ENCODE measurements around the gene ZFPM1.

DNA sequence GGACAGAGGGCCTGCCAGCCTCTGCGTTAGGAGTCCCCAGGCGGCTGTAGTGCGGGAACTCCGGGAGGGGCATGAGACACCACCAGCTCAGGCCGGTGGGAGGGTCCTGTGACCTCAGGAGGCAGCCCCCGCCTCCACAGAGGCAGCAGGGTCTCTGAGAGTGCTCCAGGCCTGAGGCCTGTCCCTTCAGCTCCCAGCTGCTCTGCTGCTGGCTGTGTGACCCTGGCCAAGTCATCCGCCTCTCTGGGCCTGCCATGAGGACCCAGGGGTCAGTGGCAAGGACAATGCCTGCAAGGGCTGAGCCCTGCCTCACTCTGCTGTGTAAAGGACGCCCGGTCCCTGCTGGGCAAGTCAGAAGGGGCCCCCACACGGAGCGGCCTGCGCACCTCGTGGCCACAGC is 27.1 kb upstream of the ZFPM1 start:
- TF ChIP-seq, protein P1, sequence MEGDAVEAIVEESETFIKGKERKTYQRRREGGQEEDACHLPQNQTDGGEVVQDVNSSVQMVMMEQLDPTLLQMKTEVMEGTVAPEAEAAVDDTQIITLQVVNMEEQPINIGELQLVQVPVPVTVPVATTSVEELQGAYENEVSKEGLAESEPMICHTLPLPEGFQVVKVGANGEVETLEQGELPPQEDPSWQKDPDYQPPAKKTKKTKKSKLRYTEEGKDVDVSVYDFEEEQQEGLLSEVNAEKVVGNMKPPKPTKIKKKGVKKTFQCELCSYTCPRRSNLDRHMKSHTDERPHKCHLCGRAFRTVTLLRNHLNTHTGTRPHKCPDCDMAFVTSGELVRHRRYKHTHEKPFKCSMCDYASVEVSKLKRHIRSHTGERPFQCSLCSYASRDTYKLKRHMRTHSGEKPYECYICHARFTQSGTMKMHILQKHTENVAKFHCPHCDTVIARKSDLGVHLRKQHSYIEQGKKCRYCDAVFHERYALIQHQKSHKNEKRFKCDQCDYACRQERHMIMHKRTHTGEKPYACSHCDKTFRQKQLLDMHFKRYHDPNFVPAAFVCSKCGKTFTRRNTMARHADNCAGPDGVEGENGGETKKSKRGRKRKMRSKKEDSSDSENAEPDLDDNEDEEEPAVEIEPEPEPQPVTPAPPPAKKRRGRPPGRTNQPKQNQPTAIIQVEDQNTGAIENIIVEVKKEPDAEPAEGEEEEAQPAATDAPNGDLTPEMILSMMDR (IDR thresholded peaks at IDR 0.05; ENCODE audit: control extremely low read depth in 1 of 3, insufficient read depth in 1 of 3, low read depth in 1 of 3, low read length in 3 of 3), result no peak
- no peak for TF ChIP-seq SIX5 (IDR thresholded peaks at IDR 0.05; ENCODE audit: low read depth, low read length)
- no peak for TF ChIP-seq RBBP5 (IDR thresholded peaks at IDR 0.05; ENCODE audit: borderline replicate concordance, low read depth, low read length)
- TF ChIP-seq, protein P2, sequence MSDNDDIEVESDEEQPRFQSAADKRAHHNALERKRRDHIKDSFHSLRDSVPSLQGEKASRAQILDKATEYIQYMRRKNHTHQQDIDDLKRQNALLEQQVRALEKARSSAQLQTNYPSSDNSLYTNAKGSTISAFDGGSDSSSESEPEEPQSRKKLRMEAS (IDR thresholded peaks at IDR 0.05), result no peak
- TF ChIP-seq, protein P3, sequence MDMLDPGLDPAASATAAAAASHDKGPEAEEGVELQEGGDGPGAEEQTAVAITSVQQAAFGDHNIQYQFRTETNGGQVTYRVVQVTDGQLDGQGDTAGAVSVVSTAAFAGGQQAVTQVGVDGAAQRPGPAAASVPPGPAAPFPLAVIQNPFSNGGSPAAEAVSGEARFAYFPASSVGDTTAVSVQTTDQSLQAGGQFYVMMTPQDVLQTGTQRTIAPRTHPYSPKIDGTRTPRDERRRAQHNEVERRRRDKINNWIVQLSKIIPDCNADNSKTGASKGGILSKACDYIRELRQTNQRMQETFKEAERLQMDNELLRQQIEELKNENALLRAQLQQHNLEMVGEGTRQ (IDR thresholded peaks at IDR 0.05; ENCODE audit: low read length), result no peak
- no peak for TF ChIP-seq YY1 (IDR thresholded peaks at IDR 0.05; ENCODE audit: low read depth, low read length)
- TF ChIP-seq TAF1 (IDR thresholded peaks at IDR 0.05; ENCODE audit: low read depth, low read length), result no peak
- no peak for TF ChIP-seq CHD1 (IDR thresholded peaks at IDR 0.05; ENCODE audit: low read depth, low read length)
- TF ChIP-seq NRF1 (IDR thresholded peaks at IDR 0.05; ENCODE audit: low read depth, low read length), result no peak
- TF ChIP-seq RFX5 (IDR thresholded peaks at IDR 0.05; ENCODE audit: borderline replicate concordance, low read depth, low read length), result no peak
- TF ChIP-seq SRF (IDR thresholded peaks at IDR 0.05; ENCODE audit: low read depth, low read length), result no peak
- TF ChIP-seq POLR2A (IDR thresholded peaks at IDR 0.05; ENCODE audit: control extremely low read depth in 1 of 2, low read depth in 2 of 2, low read length in 2 of 2), result no peak
